DOHH2 (cell line): ENCODE results near the gene XRCC1.

ENCODE experiments used
- EZH2phosphoT487 ChIP-seq: fragments of 200-600 bp; sonication (generic); IDR thresholded peaks from 2 replicates; pipeline ENCODE4 v1.6.1; 2017; ENCODE audit warnings: borderline replicate concordance, mild to moderate bottlenecking, antibody characterized with exemption, low read length, moderate library complexity, mixed read lengths
- TF ChIP-seq, protein P1 (sequence below): fragments of 200-600 bp; sonication (generic); IDR thresholded peaks from one replicate; pipeline ENCODE4 v1.5.1; 2014; ENCODE audit warnings: antibody characterized with exemption, mild to moderate bottlenecking, low read depth, low read length; ENCODE audit not compliant: poor library complexity, severe bottlenecking

- TF ChIP-seq, protein P1, sequence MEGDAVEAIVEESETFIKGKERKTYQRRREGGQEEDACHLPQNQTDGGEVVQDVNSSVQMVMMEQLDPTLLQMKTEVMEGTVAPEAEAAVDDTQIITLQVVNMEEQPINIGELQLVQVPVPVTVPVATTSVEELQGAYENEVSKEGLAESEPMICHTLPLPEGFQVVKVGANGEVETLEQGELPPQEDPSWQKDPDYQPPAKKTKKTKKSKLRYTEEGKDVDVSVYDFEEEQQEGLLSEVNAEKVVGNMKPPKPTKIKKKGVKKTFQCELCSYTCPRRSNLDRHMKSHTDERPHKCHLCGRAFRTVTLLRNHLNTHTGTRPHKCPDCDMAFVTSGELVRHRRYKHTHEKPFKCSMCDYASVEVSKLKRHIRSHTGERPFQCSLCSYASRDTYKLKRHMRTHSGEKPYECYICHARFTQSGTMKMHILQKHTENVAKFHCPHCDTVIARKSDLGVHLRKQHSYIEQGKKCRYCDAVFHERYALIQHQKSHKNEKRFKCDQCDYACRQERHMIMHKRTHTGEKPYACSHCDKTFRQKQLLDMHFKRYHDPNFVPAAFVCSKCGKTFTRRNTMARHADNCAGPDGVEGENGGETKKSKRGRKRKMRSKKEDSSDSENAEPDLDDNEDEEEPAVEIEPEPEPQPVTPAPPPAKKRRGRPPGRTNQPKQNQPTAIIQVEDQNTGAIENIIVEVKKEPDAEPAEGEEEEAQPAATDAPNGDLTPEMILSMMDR: no peak
- TF ChIP-seq EZH2phosphoT487: no peak
Observed at GRCh38 chr19:43518051-43518450, 57.3 kb downstream of the XRCC1 start.
